Caco-2 (cell line): ENCODE measurements around the gene HDGFL1. TPM values are rescaled to one million over a fixed set of nuclear protein-coding genes. Genes with fewer than 3 reads are reported as not detected.

Experiments used
- Bru-seq: library from RNA; stranded (reverse); fragments of 400-500 nt; gene quantifications from one replicate; lab custom pipeline; 2021; lab: Mats Ljungman, UMichigan
- BruChase-seq, 2 experiments: library from RNA; stranded (reverse); fragments of 400-500 nt; gene quantifications; one replicate each; lab custom pipeline; 2021; lab: Mats Ljungman, UMichigan
- BruUV-seq: library from RNA; stranded (reverse); fragments of 400-500 nt; replicated peaks from 2 replicates; lab custom pipeline; 2021; lab: Mats Ljungman, UMichigan
- CTCF ChIA-PET: fragments of 300-600 bp; sonication (Branson Sonifier 250); formaldehyde crosslinking; loops from one replicate; lab custom pipeline; 2022; ENCODE audit warnings: antibody characterized with exemption; lab: Charles Lee
- POLR2A ChIA-PET: fragments of 300-600 bp; sonication (Branson Sonifier 250); formaldehyde crosslinking; loops from one replicate; lab custom pipeline; 2022; ENCODE audit warnings: antibody characterized with exemption; lab: Charles Lee
- DNase-seq, 2 experiments: peaks; one replicate each; pipeline versions ENCODE4 v3.0.0 to v3.0.0-alpha.2; 2020 to 2022
- H3K27me3 ChIP-seq: replicated peaks from 2 replicates; pipeline ENCODE4 v1.6.0; 2011; ENCODE audit warnings: low read length; ENCODE audit not compliant: control insufficient read depth, insufficient read depth
- H3K36me3 ChIP-seq: 2 replicates; pipeline ENCODE4 v1.5.1; 2011; ENCODE audit warnings: low read length; ENCODE audit not compliant: control insufficient read depth, insufficient read depth
- H3K4me1 ChIP-seq: fragments of 250-450 bp; sonication (Bioruptor Pico); 2 replicates; pipeline ENCODE4 v1.5.1; 2020; ENCODE audit warnings: mild to moderate bottlenecking
- H3K4me3 ChIP-seq: 2 replicates; pipeline ENCODE4 v1.5.1; 2011; ENCODE audit warnings: low read depth, mild to moderate bottlenecking, control low read depth, low read length
- H3K9me3 ChIP-seq: fragments of 250-450 bp; sonication (Bioruptor Pico); 2 replicates; pipeline ENCODE4 v1.5.1; 2020; ENCODE audit warnings: mild to moderate bottlenecking, moderate library complexity
- H3K27ac Mint-ChIP-seq: one replicate; pipeline ENCODE4 v1.8.0; 2022; ENCODE audit warnings: mixed read lengths; ENCODE audit not compliant: unreplicated experiment
- H3K27me3 Mint-ChIP-seq: one replicate; pipeline ENCODE4 v1.8.0; 2022; ENCODE audit warnings: mixed read lengths; ENCODE audit not compliant: insufficient read depth, unreplicated experiment
- H3K36me3 Mint-ChIP-seq: one replicate; pipeline ENCODE4 v1.8.0; 2022; ENCODE audit warnings: mild to moderate bottlenecking, mixed read lengths; ENCODE audit not compliant: insufficient read depth, unreplicated experiment
- H3K4me1 Mint-ChIP-seq: one replicate; pipeline ENCODE4 v1.8.0; 2022; ENCODE audit warnings: low read depth, mixed read lengths; ENCODE audit not compliant: unreplicated experiment
- H3K4me3 Mint-ChIP-seq: one replicate; pipeline ENCODE4 v1.8.0; 2022; ENCODE audit warnings: mild to moderate bottlenecking, moderate library complexity, mixed read lengths; ENCODE audit not compliant: unreplicated experiment
- H3K9me3 Mint-ChIP-seq: one replicate; pipeline ENCODE4 v1.8.0; 2022; ENCODE audit warnings: mixed read lengths; ENCODE audit not compliant: unreplicated experiment
- CTCF ChIP-seq, 2 experiments: fragments of 200-600 bp in 1 of 2; IDR thresholded peaks; 1 replicate in 1 of 2; 2 replicates in 1 of 2; pipeline versions ENCODE4 v1.5.1 to v1.8.0; 2011 to 2022; ENCODE audit warnings: antibody characterized with exemption in 1 of 2, control low read depth in 1 of 2, inconsistent platforms in 1 of 2, low read depth in 1 of 2, low read length in 1 of 2, mild to moderate bottlenecking in 1 of 2, moderate library complexity in 1 of 2; ENCODE audit not compliant: insufficient read depth in 1 of 2, severe bottlenecking in 1 of 2, unreplicated experiment in 1 of 2
- intact Hi-C: fragments of 100-400 bp; cut with micrococcal nuclease; formaldehyde crosslinking; loops from one replicate; pipeline ENCODE4 v1.10.0; 2022; ENCODE audit not compliant: unreplicated experiment
- long read RNA-seq: library from polyadenylated mRNA; stranded (forward); transcript quantifications from one replicate; pipeline ENCODE4 v2.0.0, GENCODE V29; 2022
- total RNA-seq: library from RNA; stranded (reverse); gene quantifications from 2 replicates; pipeline ENCODE4 v1.2.3, GENCODE V29; 2022

Gene HDGFL1
- total RNA-seq, result not detected in 2 replicates
- Bru-seq, nascent RNA, result not detected
- BruChase-seq, experiment 1, labeled RNA remaining after a 2-hour chase, result not detected
- BruChase-seq, experiment 2, labeled RNA remaining after a 6-hour chase, result not detected
- long read RNA-seq, result 0 reads

- DNase-seq, result no peak
- H3K9me3 ChIP-seq, result no peaks in the 10 kb centered on the region
- H3K27ac Mint-ChIP-seq, result no peak within 1 kb of the TSS
- no peaks in the 10 kb centered on the region for H3K9me3 Mint-ChIP-seq
- no peaks in the 10 kb centered on the region for H3K4me1 Mint-ChIP-seq
- H3K36me3 ChIP-seq, result no peaks in the 10 kb centered on the region
- no peaks in the 10 kb centered on the region for H3K27me3 Mint-ChIP-seq
- no peaks in the 10 kb centered on the region for H3K27me3 ChIP-seq
- H3K4me3 ChIP-seq, result no peak within 1 kb of the TSS
- no peak within 1 kb of the TSS for H3K4me3 Mint-ChIP-seq
- no peaks in the 10 kb centered on the region for H3K4me1 ChIP-seq
- BruUV-seq, result no TSS peak
- no peaks in the 10 kb centered on the region for H3K36me3 Mint-ChIP-seq
- intact Hi-C loops, result no loop called here
- CTCF ChIA-PET, result no interaction called here
- POLR2A ChIA-PET, result no interaction called here
- TF ChIP-seq CTCF (IDR thresholded peaks at IDR 0.05; ENCODE audit: insufficient read depth in 1 of 2, low read depth in 1 of 2, low read length in 1 of 2, severe bottlenecking in 1 of 2, unreplicated experiment in 1 of 2), result no peak
Measured at GRCh38 chr6:22569281-22570184, at the start of gene HDGFL1. HDGFL1 (plus strand) TSS chr6:22569566; CDS start chr6:22569576, 10 bp downstream.

- DNase-seq, result no peak
- no peaks in the 10 kb centered on the region for H3K36me3 Mint-ChIP-seq
- BruUV-seq, result no TSS peak
- Histone ChIP-seq H3K4me1 (no peaks in the 10 kb centered on the region), H3K4me3 (no peak overlapping the region), H3K36me3 (no peaks in the 10 kb centered on the region), H3K27me3 (no peaks in the 10 kb centered on the region), H3K9me3 (no peaks in the 10 kb centered on the region)
- H3K27me3 Mint-ChIP-seq, result peaks cover 2% of the 10 kb centered on the region
- intact Hi-C loops, result no loop called here
- H3K4me3 Mint-ChIP-seq, result no peak overlapping the region
- H3K27ac Mint-ChIP-seq, result no peak overlapping the region
- no peaks in the 10 kb centered on the region for H3K9me3 Mint-ChIP-seq
- no peaks in the 10 kb centered on the region for H3K4me1 Mint-ChIP-seq
- TF ChIP-seq CTCF (IDR thresholded peaks at IDR 0.05; ENCODE audit: insufficient read depth in 1 of 2, low read depth in 1 of 2, low read length in 1 of 2, severe bottlenecking in 1 of 2, unreplicated experiment in 1 of 2), result no peak
- CTCF ChIA-PET, result no interaction called here
- POLR2A ChIA-PET, result no interaction called here
Measured at GRCh38 chr6:22521035-22521434, 48.3 kb upstream of the HDGFL1 start.

- Histone ChIP-seq H3K4me1 (no peaks in the 10 kb centered on the region), H3K36me3 (no peaks in the 10 kb centered on the region), H3K4me3 (no peak overlapping the region), H3K9me3 (no peaks in the 10 kb centered on the region), H3K27me3 (no peaks in the 10 kb centered on the region)
- H3K4me1 Mint-ChIP-seq, result no peaks in the 10 kb centered on the region
- no peak overlapping the region for H3K4me3 Mint-ChIP-seq
- no peaks in the 10 kb centered on the region for H3K27me3 Mint-ChIP-seq
- no peak overlapping the region for H3K27ac Mint-ChIP-seq
- H3K36me3 Mint-ChIP-seq, result no peaks in the 10 kb centered on the region
- no TSS peak for BruUV-seq
- TF ChIP-seq CTCF (IDR thresholded peaks at IDR 0.05; ENCODE audit: insufficient read depth in 1 of 2, low read depth in 1 of 2, low read length in 1 of 2, severe bottlenecking in 1 of 2, unreplicated experiment in 1 of 2), result no peak
- DNase-seq, result no peak
- ChIA-PET POLR2A (no interaction called here), CTCF (no interaction called here)
- no peaks in the 10 kb centered on the region for H3K9me3 Mint-ChIP-seq
- intact Hi-C loops, result no loop called here
Measured at GRCh38 chr6:22526736-22527135, 42.6 kb upstream of the HDGFL1 start.
